IMR-90 (cell line): ENCODE results near the gene ADARB2. TPM values are rescaled to one million over a fixed set of nuclear protein-coding genes. Genes with fewer than 3 reads are reported as not detected.

ENCODE experiments used
- ATAC-seq: fragments of 200-7000 bp; cut with Tn5 transposase; 2 replicates; pipeline ENCODE4 v1.9.1; 2020; ENCODE audit warnings: low read depth, mild to moderate bottlenecking, moderate library complexity
- BruUV-seq: library from RNA; stranded (reverse); fragments of 400-500 nt; replicated peaks from 2 replicates; lab custom pipeline; 2021; lab: Mats Ljungman, UMichigan
- CTCF ChIA-PET: fragments of 300-600 bp; formaldehyde crosslinking; extraction: SDS; loops from one replicate; lab custom pipeline; 2021; ENCODE audit warnings: antibody characterized with exemption; lab: Yijun Ruan, JAX
- POLR2A ChIA-PET: fragments of 300-600 bp; sonication (Branson Sonifier 250); formaldehyde crosslinking; loops from one replicate; lab custom pipeline; 2022; ENCODE audit warnings: antibody characterized with exemption; ENCODE audit not compliant: unreplicated experiment; lab: Charles Lee
- DNase-seq: peaks from one replicate; pipeline ENCODE4 v3.0.0; 2013
- H2AFZ ChIP-seq: replicated peaks from 2 replicates; pipeline ENCODE3; 2013; ENCODE audit warnings: low read length, mild to moderate bottlenecking; ENCODE audit not compliant: poor library complexity
- H2AK5ac ChIP-seq: 2 replicates; pipeline ENCODE4 v1.6.1; 2013; ENCODE audit warnings: low read depth, low read length, inconsistent platforms
- H2AK9ac ChIP-seq: replicated peaks from 2 replicates; pipeline ENCODE3; 2013; ENCODE audit warnings: mild to moderate bottlenecking, low read depth, low read length, moderate library complexity; ENCODE audit not compliant: poor library complexity
- H2BK120ac ChIP-seq: 2 replicates; pipeline ENCODE4 v1.6.1; 2013; ENCODE audit warnings: low read depth, low read length, inconsistent platforms
- H2BK15ac ChIP-seq: 3 replicates; pipeline ENCODE4 v1.6.1; 2013; ENCODE audit warnings: low read depth, low read length, inconsistent platforms
- H2BK20ac ChIP-seq: 2 replicates; pipeline ENCODE4 v1.6.1; 2013; ENCODE audit warnings: low read depth, mild to moderate bottlenecking, inconsistent platforms, low read length, moderate library complexity
- H2BK5ac ChIP-seq: 2 replicates; pipeline ENCODE4 v1.6.1; 2013; ENCODE audit warnings: mild to moderate bottlenecking, low read depth, low read length, inconsistent platforms; ENCODE audit not compliant: poor library complexity, severe bottlenecking
- H3K14ac ChIP-seq: replicated peaks from 2 replicates; pipeline ENCODE4 v1.6.1; 2013; ENCODE audit warnings: low read depth, low read length, inconsistent platforms
- H3K18ac ChIP-seq: 2 replicates; pipeline ENCODE4 v1.6.1; 2013; ENCODE audit warnings: low read depth, low read length, control low read depth
- H3K23ac ChIP-seq: 2 replicates; pipeline ENCODE4 v1.6.1; 2013; ENCODE audit warnings: low read depth, low read length, inconsistent platforms
- H3K27ac ChIP-seq: 2 replicates; pipeline ENCODE4 v1.5.1; 2013; ENCODE audit warnings: mild to moderate bottlenecking, control low read depth, low read length; ENCODE audit not compliant: insufficient read depth
- H3K27me3 ChIP-seq: 2 replicates; pipeline ENCODE4 v1.6.1; 2013; ENCODE audit warnings: low read length; ENCODE audit not compliant: control insufficient read depth, insufficient read depth
- H3K36me3 ChIP-seq: 2 replicates; pipeline ENCODE4 v1.6.1; 2013; ENCODE audit warnings: low read length, mixed read lengths; ENCODE audit not compliant: control insufficient read depth, insufficient read depth
- H3K4ac ChIP-seq: 2 replicates; pipeline ENCODE4 v1.6.1; 2013; ENCODE audit warnings: low read depth, low read length, inconsistent platforms
- H3K4me1 ChIP-seq: 2 replicates; pipeline ENCODE4 v1.6.1; 2013; ENCODE audit warnings: low read length, mixed read lengths; ENCODE audit not compliant: control insufficient read depth, insufficient read depth
- H3K4me2 ChIP-seq: 2 replicates; pipeline ENCODE4 v1.6.1; 2013; ENCODE audit warnings: low read depth, mild to moderate bottlenecking, control low read depth, low read length, moderate library complexity
- H3K4me3 ChIP-seq: 2 replicates; pipeline ENCODE4 v1.5.1; 2013; ENCODE audit warnings: low read depth, mild to moderate bottlenecking, control low read depth, low read length, moderate library complexity; ENCODE audit not compliant: insufficient read depth
- H3K56ac ChIP-seq: 2 replicates; pipeline ENCODE4 v1.6.1; 2013; ENCODE audit warnings: low read length, inconsistent platforms; ENCODE audit not compliant: insufficient read depth; ENCODE audit errors: extremely low read depth
- H3K79me1 ChIP-seq, 2 experiments: 2 replicates each; pipeline ENCODE4 v1.6.1; 2013; ENCODE audit warnings: low read length in 2 of 2, inconsistent platforms in 1 of 2, low read depth in 1 of 2
- H3K9ac ChIP-seq: 2 replicates; pipeline ENCODE4 v1.6.1; 2013; ENCODE audit warnings: low read depth, low read length, control low read depth
- H3K9me1 ChIP-seq: 2 replicates; pipeline ENCODE4 v1.6.1; 2013; ENCODE audit warnings: low read length, inconsistent platforms; ENCODE audit not compliant: insufficient read depth
- H3K9me3 ChIP-seq: 2 replicates; pipeline ENCODE4 v1.6.1; 2013; ENCODE audit warnings: low read length; ENCODE audit not compliant: control insufficient read depth, insufficient read depth
- H4K20me1 ChIP-seq: 2 replicates; pipeline ENCODE4 v1.6.1; 2013; ENCODE audit warnings: low read length, inconsistent platforms; ENCODE audit not compliant: insufficient read depth
- H4K5ac ChIP-seq: 2 replicates; pipeline ENCODE4 v1.6.1; 2013; ENCODE audit warnings: mild to moderate bottlenecking, low read depth, low read length, control low read depth
- H4K8ac ChIP-seq, 2 experiments: 2 replicates each; pipeline ENCODE4 v1.6.1; 2013; ENCODE audit warnings: low read depth in 2 of 2, low read length in 2 of 2, control low read depth in 1 of 2, inconsistent platforms in 1 of 2
- H4K91ac ChIP-seq: 2 replicates; pipeline ENCODE4 v1.6.1; 2013; ENCODE audit warnings: low read depth, low read length, inconsistent platforms; ENCODE audit not compliant: insufficient read depth
- MAZ ChIP-seq: IDR thresholded peaks from 2 replicates; pipeline ENCODE4 v1.6.1; 2012; ENCODE audit warnings: low read depth, mild to moderate bottlenecking, low read length, improper control_type of control experiment, moderate library complexity, borderline replicate concordance
- WGBS, 2 experiments: methylation state at CpG; one replicate each; pipeline versions ENCODE4 v1.1.5 to v1.1.7; 2013; ENCODE audit warnings: missing lambda C conversion rate in 2 of 2; ENCODE audit not compliant: insufficient read length in 1 of 2; ENCODE audit errors: extremely low coverage in 2 of 2; 5-methylcytosine and 5-hydroxymethylcytosine counted together
- dilution Hi-C: fragments of 300-500 bp; cut with HindIII; formaldehyde crosslinking; loops from one replicate; pipeline ENCODE4 v1.14.3; 2018; ENCODE audit warnings: low sequenced_read_pairs; ENCODE audit not compliant: unreplicated experiment
- in situ Hi-C: fragments of 300-500 bp; cut with MboI; formaldehyde crosslinking; loops from 3 replicates; pipeline ENCODE4 v1.14.3; 2019; ENCODE audit warnings: low sequenced_read_pairs, inconsistent platforms, mixed read lengths
- intact Hi-C: fragments of 100-400 bp; cut with micrococcal nuclease; formaldehyde crosslinking; loops from 2 replicates; pipeline ENCODE4 v1.10.0; 2022
- polyA plus RNA-seq, 3 experiments: library from polyadenylated mRNA; depleted of rRNA; stranded (reverse); fragments of >200 nt; gene quantifications; 2 replicates each; pipeline ENCODE4 v1.2.3, GENCODE V29; 2012; ENCODE audit warnings: low replicate concordance in 1 of 3
- total RNA-seq: library from RNA; depleted of rRNA; stranded (reverse); fragments of >200 nt; gene quantifications from 2 replicates; pipeline ENCODE4 v1.2.3, GENCODE V29; 2012

ADARB2 gene
- total and polyA plus RNA-seq, 2 of the 4 experiments (the other 2 are of a cell fraction): not detected

DNA sequence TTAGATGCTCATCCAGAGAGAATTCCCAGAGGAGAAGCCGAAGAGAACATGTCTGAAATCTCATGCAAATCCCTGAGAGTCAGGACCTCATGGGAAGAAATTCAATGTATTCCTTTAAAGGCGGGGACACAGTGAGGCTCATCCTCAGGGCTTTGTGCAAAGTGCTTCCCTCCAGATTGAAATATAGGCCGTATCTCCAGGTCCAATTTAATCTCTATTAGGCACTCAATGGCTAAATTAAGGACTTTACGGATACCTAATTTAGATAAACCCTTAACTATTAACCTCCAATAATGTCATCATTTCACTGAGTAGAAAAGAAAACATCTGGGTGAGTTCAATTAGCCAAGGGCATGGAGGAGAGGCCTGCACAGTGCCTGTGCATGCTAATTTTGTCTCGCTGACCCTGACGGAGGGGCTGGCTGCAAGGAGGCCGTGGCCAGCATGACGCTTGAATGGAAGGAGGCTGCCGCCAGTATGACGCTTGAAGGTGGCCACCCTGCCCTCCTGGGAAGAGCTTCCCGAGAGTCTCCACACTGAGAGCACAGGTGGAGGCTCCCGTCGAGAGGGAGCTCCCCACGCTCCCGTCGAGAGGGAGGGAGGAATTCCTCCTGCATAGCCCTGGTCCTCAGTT, 287.6 kb downstream of the ADARB2 start:
- H3K4me3 ChIP-seq: no peak overlapping the region
- no peaks in the 10 kb centered on the region for H3K36me3 ChIP-seq
- no peak overlapping the region for H3K18ac ChIP-seq
- WGBS, 2 experiments: 36% methylated on average over 6 of the region's 16 CpGs; no CpG with 5 or more reads in 1 of the 2 experiments
- no peaks in the 10 kb centered on the region for H3K4me1 ChIP-seq
- H3K56ac ChIP-seq: no peak overlapping the region
- peaks cover 31% of the 10 kb centered on the region for H3K9me3 ChIP-seq
- no TSS peak for BruUV-seq
- DNase-seq (no peak), ATAC-seq (no peak)
- H2AFZ ChIP-seq: no peak overlapping the region
- no peak overlapping the region for H3K23ac ChIP-seq
- no peak overlapping the region for H4K5ac ChIP-seq
- H2AK9ac ChIP-seq: no peak overlapping the region
- H2AK5ac ChIP-seq: no peak overlapping the region
- no peak overlapping the region for H4K91ac ChIP-seq
- no peak overlapping the region for H2BK20ac ChIP-seq
- no peak overlapping the region for H3K27ac ChIP-seq
- no peak overlapping the region for H2BK5ac ChIP-seq
- no peak overlapping the region for H3K4ac ChIP-seq
- H3K9ac ChIP-seq: no peak overlapping the region
- ChIA-PET CTCF (no interaction called here), POLR2A (no interaction called here)
- no peaks in the 10 kb centered on the region for H4K20me1 ChIP-seq
- H3K79me1 ChIP-seq: no peaks in the 10 kb centered on the region
- dilution Hi-C loops (no loop called here), intact Hi-C loops (no loop called here), in situ Hi-C loops (no loop called here)
- TF ChIP-seq MAZ: no peak
- no peaks in the 10 kb centered on the region for H3K9me1 ChIP-seq
- no peak overlapping the region for H3K14ac ChIP-seq
- no peak overlapping the region for H4K8ac ChIP-seq
- no peak overlapping the region for H3K4me2 ChIP-seq
- H3K27me3 ChIP-seq: no peaks in the 10 kb centered on the region
- no peak overlapping the region for H2BK120ac ChIP-seq
- H2BK15ac ChIP-seq: no peak overlapping the region
